ENCODE results near the gene MN1.

MN1 gene

DNA sequence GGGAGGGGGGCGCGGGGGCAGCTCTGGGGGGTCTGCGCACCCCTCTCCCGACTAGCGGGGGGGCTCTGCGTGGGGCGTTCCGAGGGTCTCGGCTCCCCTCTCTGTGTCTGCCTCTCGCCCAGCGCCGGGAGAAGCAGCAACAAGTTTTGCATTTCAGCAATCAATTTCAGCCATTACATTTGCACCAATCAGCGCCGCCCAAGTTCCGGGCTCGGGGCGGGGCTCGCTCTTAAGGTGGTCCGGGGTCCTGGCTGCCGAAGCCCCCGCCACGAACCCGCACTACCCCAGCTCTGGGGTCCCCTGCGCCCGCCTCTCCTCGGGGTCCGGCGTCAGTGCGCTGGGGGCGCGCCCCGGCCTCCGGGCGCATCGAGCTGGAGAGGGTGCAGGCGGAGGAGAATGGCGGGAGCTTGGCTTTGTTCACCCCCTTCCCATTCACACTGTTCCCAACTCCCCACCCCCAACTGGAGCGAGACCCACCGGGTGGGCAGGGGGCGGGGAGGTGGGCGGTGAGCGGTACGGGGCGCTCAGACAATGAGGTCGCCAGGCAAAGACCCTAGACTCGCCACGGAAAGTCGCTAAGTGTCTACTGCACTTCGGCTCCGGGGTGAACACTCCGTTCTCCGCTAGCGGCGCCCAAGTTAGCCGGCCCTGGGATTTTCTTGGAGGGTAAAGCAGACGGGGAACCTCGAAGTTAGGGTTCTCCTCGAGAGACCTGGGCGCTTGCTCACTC lies at the start of gene MN1:
Gene MN1, minus strand, starts transcription at position 141 of the 730 bp plus-strand sequence. CDS start 1,213 bp downstream, outside the sequence.
- TF ChIP-seq, protein P1, sequence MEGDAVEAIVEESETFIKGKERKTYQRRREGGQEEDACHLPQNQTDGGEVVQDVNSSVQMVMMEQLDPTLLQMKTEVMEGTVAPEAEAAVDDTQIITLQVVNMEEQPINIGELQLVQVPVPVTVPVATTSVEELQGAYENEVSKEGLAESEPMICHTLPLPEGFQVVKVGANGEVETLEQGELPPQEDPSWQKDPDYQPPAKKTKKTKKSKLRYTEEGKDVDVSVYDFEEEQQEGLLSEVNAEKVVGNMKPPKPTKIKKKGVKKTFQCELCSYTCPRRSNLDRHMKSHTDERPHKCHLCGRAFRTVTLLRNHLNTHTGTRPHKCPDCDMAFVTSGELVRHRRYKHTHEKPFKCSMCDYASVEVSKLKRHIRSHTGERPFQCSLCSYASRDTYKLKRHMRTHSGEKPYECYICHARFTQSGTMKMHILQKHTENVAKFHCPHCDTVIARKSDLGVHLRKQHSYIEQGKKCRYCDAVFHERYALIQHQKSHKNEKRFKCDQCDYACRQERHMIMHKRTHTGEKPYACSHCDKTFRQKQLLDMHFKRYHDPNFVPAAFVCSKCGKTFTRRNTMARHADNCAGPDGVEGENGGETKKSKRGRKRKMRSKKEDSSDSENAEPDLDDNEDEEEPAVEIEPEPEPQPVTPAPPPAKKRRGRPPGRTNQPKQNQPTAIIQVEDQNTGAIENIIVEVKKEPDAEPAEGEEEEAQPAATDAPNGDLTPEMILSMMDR (IDR thresholded peaks at IDR 0.05; ENCODE audit: low read depth, low read length, poor library complexity, severe bottlenecking): no peak
- no peak for TF ChIP-seq EZH2phosphoT487 (IDR thresholded peaks at IDR 0.05; ENCODE audit: borderline replicate concordance, low read length)
- no peaks in the 10 kb centered on the region for H4K20me1 ChIP-seq (ENCODE audit: control insufficient read depth, insufficient read depth, low read depth, low read length)
- no peaks in the 10 kb centered on the region for H3K27me3 ChIP-seq (ENCODE audit: control insufficient read depth, low read length)
- no peaks in the 10 kb centered on the region for H3F3A ChIP-seq (ENCODE audit: control insufficient read depth, insufficient read depth)
- no peaks in the 10 kb centered on the region for H3K79me2 ChIP-seq (ENCODE audit: control insufficient read depth, low read length)
- H3K4me3 ChIP-seq (ENCODE audit: low read length): no peak within 1 kb of the TSS
- H3K27ac ChIP-seq (ENCODE audit: low read depth, low read length): no peak within 1 kb of the TSS
- no peaks in the 10 kb centered on the region for H3K4me1 ChIP-seq (ENCODE audit: control insufficient read depth, low read length)
- no peaks in the 10 kb centered on the region for H3K9me3 ChIP-seq (ENCODE audit: control insufficient read depth, insufficient read depth, low read length)
- H3K9me2 ChIP-seq (replicated peaks; ENCODE audit: control insufficient read depth, low read length): no peaks in the 10 kb centered on the region
- no peaks in the 10 kb centered on the region for H3K36me3 ChIP-seq (ENCODE audit: control insufficient read depth, low read length)
- H3K4me2 ChIP-seq (ENCODE audit: low read length): no peak within 1 kb of the TSS

GRCh38 chr22:27850000-27850521 lies 48.5 kb upstream of the MN1 start:
- Histone ChIP-seq H3K36me3 (ENCODE audit: control insufficient read depth, low read length) (peaks cover 56% of the 10 kb centered on the region), H3K9me2 (replicated peaks; ENCODE audit: control insufficient read depth, low read length) (no peaks in the 10 kb centered on the region), H4K20me1 (ENCODE audit: control insufficient read depth, insufficient read depth, low read depth, low read length) (no peaks in the 10 kb centered on the region), H3K27ac (ENCODE audit: low read depth, low read length) (no peak overlapping the region), H3K4me3 (ENCODE audit: low read length) (no peak overlapping the region), H3K27me3 (ENCODE audit: control insufficient read depth, low read length) (no peaks in the 10 kb centered on the region), H3F3A (ENCODE audit: control insufficient read depth, insufficient read depth) (no peaks in the 10 kb centered on the region), H3K4me1 (ENCODE audit: control insufficient read depth, low read length) (no peaks in the 10 kb centered on the region), H3K79me2 (ENCODE audit: control insufficient read depth, low read length) (no peaks in the 10 kb centered on the region), H3K4me2 (ENCODE audit: low read length) (no peak overlapping the region), H3K9me3 (ENCODE audit: control insufficient read depth, insufficient read depth, low read length) (no peaks in the 10 kb centered on the region)
- TF ChIP-seq, protein P1 (IDR thresholded peaks at IDR 0.05; ENCODE audit: low read depth, low read length, poor library complexity, severe bottlenecking): no peak
- no peak for TF ChIP-seq EZH2phosphoT487 (IDR thresholded peaks at IDR 0.05; ENCODE audit: borderline replicate concordance, low read length)

GRCh38 chr22:27848005-27848404 lies 46.4 kb upstream of the MN1 start:
- H3K4me2 ChIP-seq (ENCODE audit: low read length): no peak overlapping the region
- peaks cover 37% of the 10 kb centered on the region for H3K36me3 ChIP-seq (ENCODE audit: control insufficient read depth, low read length)
- no peaks in the 10 kb centered on the region for H3K27me3 ChIP-seq (ENCODE audit: control insufficient read depth, low read length)
- no peaks in the 10 kb centered on the region for H3F3A ChIP-seq (ENCODE audit: control insufficient read depth, insufficient read depth)
- no peak overlapping the region for H3K4me3 ChIP-seq (ENCODE audit: low read length)
- no peaks in the 10 kb centered on the region for H3K9me3 ChIP-seq (ENCODE audit: control insufficient read depth, insufficient read depth, low read length)
- no peaks in the 10 kb centered on the region for H4K20me1 ChIP-seq (ENCODE audit: control insufficient read depth, insufficient read depth, low read depth, low read length)
- H3K4me1 ChIP-seq (ENCODE audit: control insufficient read depth, low read length): no peaks in the 10 kb centered on the region
- no peaks in the 10 kb centered on the region for H3K79me2 ChIP-seq (ENCODE audit: control insufficient read depth, low read length)
- H3K27ac ChIP-seq (ENCODE audit: low read depth, low read length): no peak overlapping the region
- TF ChIP-seq, protein P1 (IDR thresholded peaks at IDR 0.05; ENCODE audit: low read depth, low read length, poor library complexity, severe bottlenecking): no peak
- TF ChIP-seq EZH2phosphoT487 (IDR thresholded peaks at IDR 0.05; ENCODE audit: borderline replicate concordance, low read length): no peak
- no peaks in the 10 kb centered on the region for H3K9me2 ChIP-seq (replicated peaks; ENCODE audit: control insufficient read depth, low read length)

Data from DOHH2 (cell line).